SK-N-SH treated with all-trans-retinoic acid at 6 μM for 48 hours (cell line): ENCODE data around the gene OR2G6.
"Not testable (repeated sequence)": the region's sequence is repeated elsewhere in the genome, so short reads cannot be mapped to it uniquely, and the experiment has no call there.

Source experiments
- PATZ1 ChIP-seq: fragments of 250-450 bp; sonication (Bioruptor Pico); IDR thresholded peaks from 2 replicates; pipeline ENCODE4 v1.8.0; 2020; ENCODE audit warnings: mild to moderate bottlenecking, moderate library complexity, borderline replicate concordance
- PPARA ChIP-seq: fragments of 250-450 bp; sonication (Bioruptor Pico); IDR thresholded peaks from 2 replicates; pipeline ENCODE4 v1.5.0; 2020; ENCODE audit warnings: mild to moderate bottlenecking, borderline replicate concordance
- RARB ChIP-seq: fragments of 250-450 bp; sonication (Bioruptor Pico); IDR thresholded peaks from 2 replicates; pipeline ENCODE4 v1.8.0; 2021; ENCODE audit warnings: mild to moderate bottlenecking, moderate library complexity
- TOX ChIP-seq: fragments of 250-450 bp; sonication (Bioruptor Pico); IDR thresholded peaks from 2 replicates; pipeline ENCODE4 v1.8.0; 2021; ENCODE audit warnings: mild to moderate bottlenecking, moderate library complexity, borderline replicate concordance
- ZC3H10 ChIP-seq: fragments of 250-450 bp; sonication (Bioruptor Pico); IDR thresholded peaks from 2 replicates; pipeline ENCODE4 v1.5.1; 2021; ENCODE audit warnings: mild to moderate bottlenecking, moderate library complexity
- ZFP3 ChIP-seq: fragments of 250-450 bp; sonication (Bioruptor Pico); IDR thresholded peaks from 2 replicates; pipeline ENCODE4 v1.5.0; 2020; ENCODE audit warnings: mild to moderate bottlenecking, moderate library complexity
- ZFP30 ChIP-seq: fragments of 450-650 bp; formaldehyde crosslinking; IDR thresholded peaks from 2 replicates; pipeline ENCODE4 v1.5.0; 2022; ENCODE audit warnings: mild to moderate bottlenecking, moderate library complexity
- TF ChIP-seq, protein P1 (sequence below): fragments of 250-450 bp; sonication (Bioruptor Pico); IDR thresholded peaks from 2 replicates; pipeline ENCODE4 v1.5.1; 2020; ENCODE audit warnings: low read depth, mild to moderate bottlenecking, moderate library complexity
- TF ChIP-seq, protein P2 (sequence below): fragments of 250-450 bp; sonication (Bioruptor Pico); IDR thresholded peaks from 2 replicates; pipeline ENCODE4 v1.5.0; 2020; ENCODE audit warnings: mild to moderate bottlenecking, moderate library complexity
- TF ChIP-seq, protein P3 (sequence below): fragments of 250-450 bp; sonication (Bioruptor Pico); IDR thresholded peaks from 2 replicates; pipeline ENCODE4 v1.8.0; 2021; ENCODE audit warnings: low read depth, mild to moderate bottlenecking, moderate library complexity, borderline replicate concordance

DNA sequence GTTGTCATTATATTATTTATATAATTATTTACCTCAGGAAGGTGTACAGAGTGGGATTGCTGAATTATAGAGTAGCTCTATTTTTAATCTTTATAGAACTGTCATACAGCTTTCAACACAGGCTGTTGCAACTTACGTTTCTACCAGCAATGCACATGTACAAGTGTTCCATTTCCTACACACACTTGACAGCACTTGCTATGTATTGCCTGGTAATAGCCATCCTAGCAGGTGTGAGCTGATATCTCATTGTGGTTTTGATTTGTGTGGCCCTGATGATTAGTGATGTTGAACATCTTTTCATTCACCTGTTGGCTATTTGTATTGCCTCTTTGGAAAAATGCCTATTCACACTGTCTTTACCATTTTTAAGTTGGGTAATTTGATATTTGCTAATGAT, 32.2 kb upstream of the OR2G6 start:
- TF ChIP-seq, protein P1, sequence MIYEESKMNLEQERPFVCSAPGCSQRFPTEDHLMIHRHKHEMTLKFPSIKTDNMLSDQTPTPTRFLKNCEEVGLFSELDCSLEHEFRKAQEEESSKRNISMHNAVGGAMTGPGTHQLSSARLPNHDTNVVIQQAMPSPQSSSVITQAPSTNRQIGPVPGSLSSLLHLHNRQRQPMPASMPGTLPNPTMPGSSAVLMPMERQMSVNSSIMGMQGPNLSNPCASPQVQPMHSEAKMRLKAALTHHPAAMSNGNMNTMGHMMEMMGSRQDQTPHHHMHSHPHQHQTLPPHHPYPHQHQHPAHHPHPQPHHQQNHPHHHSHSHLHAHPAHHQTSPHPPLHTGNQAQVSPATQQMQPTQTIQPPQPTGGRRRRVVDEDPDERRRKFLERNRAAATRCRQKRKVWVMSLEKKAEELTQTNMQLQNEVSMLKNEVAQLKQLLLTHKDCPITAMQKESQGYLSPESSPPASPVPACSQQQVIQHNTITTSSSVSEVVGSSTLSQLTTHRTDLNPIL (CRISPR knock-in tag) = not testable (repeated sequence)
- TF ChIP-seq ZFP30 (CRISPR knock-in tag); RARB; ZFP3 (CRISPR knock-in tag); PATZ1; PPARA (CRISPR knock-in tag); TOX (CRISPR knock-in tag); ZC3H10 (CRISPR knock-in tag): not testable (repeated sequence)
- TF ChIP-seq, protein P2, sequence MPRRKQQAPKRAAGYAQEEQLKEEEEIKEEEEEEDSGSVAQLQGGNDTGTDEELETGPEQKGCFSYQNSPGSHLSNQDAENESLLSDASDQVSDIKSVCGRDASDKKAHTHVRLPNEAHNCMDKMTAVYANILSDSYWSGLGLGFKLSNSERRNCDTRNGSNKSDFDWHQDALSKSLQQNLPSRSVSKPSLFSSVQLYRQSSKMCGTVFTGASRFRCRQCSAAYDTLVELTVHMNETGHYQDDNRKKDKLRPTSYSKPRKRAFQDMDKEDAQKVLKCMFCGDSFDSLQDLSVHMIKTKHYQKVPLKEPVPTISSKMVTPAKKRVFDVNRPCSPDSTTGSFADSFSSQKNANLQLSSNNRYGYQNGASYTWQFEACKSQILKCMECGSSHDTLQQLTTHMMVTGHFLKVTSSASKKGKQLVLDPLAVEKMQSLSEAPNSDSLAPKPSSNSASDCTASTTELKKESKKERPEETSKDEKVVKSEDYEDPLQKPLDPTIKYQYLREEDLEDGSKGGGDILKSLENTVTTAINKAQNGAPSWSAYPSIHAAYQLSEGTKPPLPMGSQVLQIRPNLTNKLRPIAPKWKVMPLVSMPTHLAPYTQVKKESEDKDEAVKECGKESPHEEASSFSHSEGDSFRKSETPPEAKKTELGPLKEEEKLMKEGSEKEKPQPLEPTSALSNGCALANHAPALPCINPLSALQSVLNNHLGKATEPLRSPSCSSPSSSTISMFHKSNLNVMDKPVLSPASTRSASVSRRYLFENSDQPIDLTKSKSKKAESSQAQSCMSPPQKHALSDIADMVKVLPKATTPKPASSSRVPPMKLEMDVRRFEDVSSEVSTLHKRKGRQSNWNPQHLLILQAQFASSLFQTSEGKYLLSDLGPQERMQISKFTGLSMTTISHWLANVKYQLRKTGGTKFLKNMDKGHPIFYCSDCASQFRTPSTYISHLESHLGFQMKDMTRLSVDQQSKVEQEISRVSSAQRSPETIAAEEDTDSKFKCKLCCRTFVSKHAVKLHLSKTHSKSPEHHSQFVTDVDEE (CRISPR knock-in tag) = not testable (repeated sequence)
- TF ChIP-seq, protein P3, sequence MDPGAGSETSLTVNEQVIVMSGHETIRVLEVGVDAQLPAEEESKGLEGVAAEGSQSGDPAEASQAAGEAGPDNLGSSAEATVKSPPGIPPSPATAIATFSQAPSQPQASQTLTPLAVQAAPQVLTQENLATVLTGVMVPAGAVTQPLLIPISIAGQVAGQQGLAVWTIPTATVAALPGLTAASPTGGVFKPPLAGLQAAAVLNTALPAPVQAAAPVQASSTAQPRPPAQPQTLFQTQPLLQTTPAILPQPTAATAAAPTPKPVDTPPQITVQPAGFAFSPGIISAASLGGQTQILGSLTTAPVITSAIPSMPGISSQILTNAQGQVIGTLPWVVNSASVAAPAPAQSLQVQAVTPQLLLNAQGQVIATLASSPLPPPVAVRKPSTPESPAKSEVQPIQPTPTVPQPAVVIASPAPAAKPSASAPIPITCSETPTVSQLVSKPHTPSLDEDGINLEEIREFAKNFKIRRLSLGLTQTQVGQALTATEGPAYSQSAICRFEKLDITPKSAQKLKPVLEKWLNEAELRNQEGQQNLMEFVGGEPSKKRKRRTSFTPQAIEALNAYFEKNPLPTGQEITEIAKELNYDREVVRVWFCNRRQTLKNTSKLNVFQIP (CRISPR knock-in tag) = not testable (repeated sequence)
